Left kidney (tissue), 2 donors: ENCODE data around the gene MARCKSL1. TPM values are rescaled to one million over a fixed set of nuclear protein-coding genes. Genes with fewer than 3 reads are reported as not detected.
"Not testable (repeated sequence)": the region's sequence is repeated elsewhere in the genome, so short reads cannot be mapped to it uniquely, and the experiment has no call there.

ENCODE experiments used
- DNase-seq: peaks from one replicate; pipeline ENCODE4 v3.0.0-alpha.2; 2013
- polyA plus RNA-seq: library from polyadenylated mRNA; unstranded; fragments of 120-200 nt; gene quantifications from one replicate; pipeline ENCODE4 v1.2.1, GENCODE V29; 2013; ENCODE audit not compliant: insufficient read length

Gene MARCKSL1
- polyA plus RNA-seq, 1 donor: 388 TPM

DNA sequence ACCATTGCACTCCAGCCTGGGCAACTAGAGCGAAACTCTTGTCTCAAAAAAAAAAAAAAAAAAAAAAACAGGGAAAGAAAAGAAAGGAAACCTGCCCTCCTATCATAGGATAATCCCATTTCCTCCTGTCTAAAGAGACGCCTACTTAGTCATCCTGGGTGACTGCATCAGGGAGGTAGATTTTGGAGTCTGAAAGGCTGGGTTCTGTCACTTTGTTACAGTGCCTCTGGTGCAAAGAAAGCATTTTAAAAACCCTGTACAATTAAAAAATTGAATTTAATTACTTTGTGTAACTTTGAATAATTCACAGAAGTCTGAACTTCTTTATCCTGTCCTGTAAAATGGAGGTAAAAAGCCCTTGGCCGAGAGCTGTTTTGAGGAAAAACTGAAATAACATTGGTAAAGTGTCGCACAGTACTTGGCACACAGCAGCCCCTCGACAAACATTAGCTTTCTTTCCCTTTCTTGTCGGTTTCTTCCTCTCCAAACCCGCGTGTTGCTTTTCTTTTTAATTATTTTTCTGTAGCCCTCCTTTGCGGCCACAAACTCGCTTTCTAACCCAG lies 44.8 kb downstream of the MARCKSL1 start:
- DNase-seq: no peak

DNA sequence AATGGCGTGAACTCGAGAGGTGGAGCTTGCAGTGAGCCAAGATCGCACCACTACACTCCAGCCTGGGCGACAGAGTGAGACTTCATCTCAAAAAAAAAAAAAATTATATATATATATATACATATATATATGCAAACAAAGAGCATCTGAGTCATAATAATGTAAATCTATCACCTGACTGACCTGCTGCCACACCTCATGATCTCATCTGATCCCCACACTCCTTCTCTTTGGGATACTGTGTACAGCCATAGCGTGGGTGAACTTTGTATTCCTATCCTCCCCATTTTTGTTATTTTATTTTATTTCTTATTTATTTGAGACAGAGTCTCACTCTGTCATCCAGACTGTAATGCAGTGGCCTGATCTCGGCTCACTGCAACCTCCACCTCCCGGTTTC lies 46.8 kb downstream of the MARCKSL1 start:
- no peak for DNase-seq

DNA sequence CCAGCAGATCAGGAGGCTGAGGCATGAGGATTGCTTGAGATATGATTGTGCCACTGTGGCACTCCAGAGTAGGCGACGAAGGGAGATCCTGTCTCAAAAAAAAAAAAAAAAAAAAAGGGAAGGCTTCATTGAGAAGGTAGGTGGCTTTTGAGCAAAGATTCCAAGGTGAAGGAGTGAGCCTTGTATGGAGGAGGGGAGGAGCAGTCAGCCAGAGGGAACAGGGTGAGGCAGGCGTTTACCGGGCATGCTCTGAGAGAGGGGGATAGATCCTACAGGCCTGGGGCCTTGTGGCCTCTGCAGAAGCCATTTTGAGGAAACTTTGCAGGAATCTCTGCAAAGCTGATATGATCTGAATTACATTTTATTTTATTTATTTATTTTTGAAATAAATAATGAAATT lies 49.3 kb downstream of the MARCKSL1 start:
- DNase-seq: no peak

DNA sequence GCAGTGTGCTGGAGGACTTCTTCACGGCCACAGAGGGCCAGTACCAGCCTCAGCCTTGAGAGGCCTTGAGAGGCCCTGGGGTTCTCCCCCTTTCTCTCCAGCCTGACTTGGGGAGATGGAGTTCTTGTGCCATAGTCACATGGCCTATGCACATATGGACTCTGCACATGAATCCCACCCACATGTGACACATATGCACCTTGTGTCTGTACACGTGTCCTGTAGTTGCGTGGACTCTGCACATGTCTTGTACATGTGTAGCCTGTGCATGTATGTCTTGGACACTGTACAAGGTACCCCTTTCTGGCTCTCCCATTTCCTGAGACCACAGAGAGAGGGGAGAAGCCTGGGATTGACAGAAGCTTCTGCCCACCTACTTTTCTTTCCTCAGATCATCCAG lies 50.4 kb downstream of the MARCKSL1 start:
- DNase-seq: no peak

- not testable (repeated sequence) for DNase-seq
Observed at GRCh38 chr1:32284777-32285176, 51.3 kb downstream of the MARCKSL1 start.

Other genes starting within 250 kb of the MARCKSL1 start
- gene KPNA6, start 228.2 kb downstream of the MARCKSL1 start, polyA plus RNA-seq: 39.9 TPM
- 50.7 TPM for gene TXLNA, start 156.6 kb downstream of the MARCKSL1 start, polyA plus RNA-seq
- 21.3 TPM for gene CCDC28B, start 135.6 kb downstream of the MARCKSL1 start, polyA plus RNA-seq
- gene IQCC, start 130.6 kb downstream of the MARCKSL1 start, polyA plus RNA-seq: 10.2 TPM
- 1.9 TPM for gene DCDC2B, start 127.1 kb downstream of the MARCKSL1 start, polyA plus RNA-seq
- 30.7 TPM for gene TMEM234, start 113.9 kb downstream of the MARCKSL1 start, polyA plus RNA-seq
- gene EIF3I, start 113.8 kb downstream of the MARCKSL1 start, polyA plus RNA-seq: 174 TPM
- 5.8 TPM for gene FAM167B, start 89.0 kb downstream of the MARCKSL1 start, polyA plus RNA-seq
- 5.2 TPM for gene LCK, start 85.0 kb downstream of the MARCKSL1 start, polyA plus RNA-seq
- gene HDAC1, start 44.1 kb downstream of the MARCKSL1 start, polyA plus RNA-seq: 216 TPM
- 7.8 TPM for gene FAM229A, start 26.3 kb upstream of the MARCKSL1 start, polyA plus RNA-seq
- 7.4 TPM for gene TSSK3, start 26.3 kb upstream of the MARCKSL1 start, polyA plus RNA-seq
- gene BSDC1, start 58.2 kb upstream of the MARCKSL1 start, polyA plus RNA-seq: 61.7 TPM
- 2.3 TPM for gene ZBTB8B, start 128.8 kb upstream of the MARCKSL1 start, polyA plus RNA-seq
- 21.9 TPM for gene ZBTB8A, start 203.2 kb upstream of the MARCKSL1 start, polyA plus RNA-seq